ENCODE results near the gene CAMKMT.

The CAMKMT gene

GRCh38 chr2:44364604-44365003 is 2.9 kb downstream of the CAMKMT start:
- Histone ChIP-seq H3K27ac (ENCODE audit: low read depth, low read length) (no peak overlapping the region), H4K20me1 (ENCODE audit: low read depth, low read length) (peaks cover 6% of the 10 kb centered on the region; the same call in 1 of the 2 replicates), H3K36me3 (ENCODE audit: low read length) (no peaks in the 10 kb centered on the region), H3K9me3 (ENCODE audit: insufficient read depth, low read length) (no peaks in the 10 kb centered on the region), H3K27me3 (ENCODE audit: low read length) (no peaks in the 10 kb centered on the region), H3F3A (ENCODE audit: insufficient read depth) (no peaks in the 10 kb centered on the region), H3K9me2 (replicated peaks; ENCODE audit: insufficient read depth, low read length) (no peaks in the 10 kb centered on the region), H3K79me2 (ENCODE audit: insufficient read depth, low read length) (peaks cover 88% of the 10 kb centered on the region), H2AFZ (ENCODE audit: low read depth, low read length, severe bottlenecking) (no peak overlapping the region), H3K9ac (ENCODE audit: low read length) (no peak overlapping the region), H3K4me3 (ENCODE audit: insufficient read depth, low read length, poor library complexity, severe bottlenecking) (no peak overlapping the region), H3K4me2 (ENCODE audit: low read depth, low read length, poor library complexity, severe bottlenecking) (no peak overlapping the region)
- TF ChIP-seq CTCF (IDR thresholded peaks at IDR 0.05; ENCODE audit: insufficient read depth, low read length, poor library complexity, severe bottlenecking) = no peak
- no peak for TF ChIP-seq EZH2phosphoT487 (conservative IDR thresholded peaks at IDR 0.05; ENCODE audit: low read length)

GRCh38 chr2:44367591-44367990 is 5.8 kb downstream of the CAMKMT start:
- Histone ChIP-seq H3K79me2 (ENCODE audit: insufficient read depth, low read length) (peaks cover 84% of the 10 kb centered on the region), H3K27ac (ENCODE audit: low read depth, low read length) (no peak overlapping the region), H2AFZ (ENCODE audit: low read depth, low read length, severe bottlenecking) (no peak overlapping the region), H3K9me3 (ENCODE audit: insufficient read depth, low read length) (no peaks in the 10 kb centered on the region), H3K9ac (ENCODE audit: low read length) (no peak overlapping the region), H3K9me2 (replicated peaks; ENCODE audit: insufficient read depth, low read length) (no peaks in the 10 kb centered on the region), H4K20me1 (ENCODE audit: low read depth, low read length) (peaks cover 12% of the 10 kb centered on the region; the same call in 1 of the 2 replicates), H3K4me2 (ENCODE audit: low read depth, low read length, poor library complexity, severe bottlenecking) (no peak overlapping the region), H3K4me3 (ENCODE audit: insufficient read depth, low read length, poor library complexity, severe bottlenecking) (no peak overlapping the region), H3F3A (ENCODE audit: insufficient read depth) (no peaks in the 10 kb centered on the region), H3K36me3 (ENCODE audit: low read length) (no peaks in the 10 kb centered on the region; the same call in 1 of the 2 replicates), H3K27me3 (ENCODE audit: low read length) (no peaks in the 10 kb centered on the region)
- TF ChIP-seq EZH2phosphoT487 (conservative IDR thresholded peaks at IDR 0.05; ENCODE audit: low read length) (no peak), CTCF (IDR thresholded peaks at IDR 0.05; ENCODE audit: insufficient read depth, low read length, poor library complexity, severe bottlenecking) (no peak)

GRCh38 chr2:44369392-44369791 is 7.6 kb downstream of the CAMKMT start:
- TF ChIP-seq EZH2phosphoT487 (conservative IDR thresholded peaks at IDR 0.05; ENCODE audit: low read length) = no peak
- TF ChIP-seq CTCF (IDR thresholded peaks at IDR 0.05; ENCODE audit: insufficient read depth, low read length, poor library complexity, severe bottlenecking) = no peak
- peaks cover 72% of the 10 kb centered on the region for H3K79me2 ChIP-seq (ENCODE audit: insufficient read depth, low read length)
- no peak overlapping the region for H3K27ac ChIP-seq (ENCODE audit: low read depth, low read length)
- H3K9me3 ChIP-seq (ENCODE audit: insufficient read depth, low read length) = no peaks in the 10 kb centered on the region
- H3K9ac ChIP-seq (ENCODE audit: low read length) = no peak overlapping the region
- no peak overlapping the region for H3K4me2 ChIP-seq (ENCODE audit: low read depth, low read length, poor library complexity, severe bottlenecking)
- no peaks in the 10 kb centered on the region for H3F3A ChIP-seq (ENCODE audit: insufficient read depth)
- H3K4me3 ChIP-seq (ENCODE audit: insufficient read depth, low read length, poor library complexity, severe bottlenecking) = no peak overlapping the region
- peaks cover 4% of the 10 kb centered on the region; the same call in 1 of the 2 replicates for H3K36me3 ChIP-seq (ENCODE audit: low read length)
- no peaks in the 10 kb centered on the region for H3K27me3 ChIP-seq (ENCODE audit: low read length)
- peaks cover 12% of the 10 kb centered on the region; the same call in 1 of the 2 replicates for H4K20me1 ChIP-seq (ENCODE audit: low read depth, low read length)
- H2AFZ ChIP-seq (ENCODE audit: low read depth, low read length, severe bottlenecking) = no peak overlapping the region
- no peaks in the 10 kb centered on the region for H3K9me2 ChIP-seq (replicated peaks; ENCODE audit: insufficient read depth, low read length)
